HepG2 (cell line): ENCODE data around the gene PPP4R3A. TPM values are rescaled to one million over a fixed set of nuclear protein-coding genes. Genes with fewer than 3 reads are reported as not detected.

Experiments used
- AGO2 ChIP-seq: fragments of 200-400 bp; formaldehyde crosslinking; optimal IDR thresholded peaks from 2 replicates; pipeline ENCODE3; 2017; ENCODE audit warnings: mild to moderate bottlenecking, low read depth, low read length, moderate library complexity
- CEBPG ChIP-seq: IDR thresholded peaks from 2 replicates; pipeline ENCODE4 v1.6.1; 2016
- ETV6 ChIP-seq: sonication (generic); formaldehyde crosslinking; conservative IDR thresholded peaks from 2 replicates; pipeline ENCODE4 v1.4.0; 2020; ENCODE audit warnings: missing genetic modification reagents
- HNRNPK ChIP-seq: fragments of 200-400 bp; formaldehyde crosslinking; IDR thresholded peaks from 2 replicates; pipeline ENCODE4 v1.6.1; 2018; ENCODE audit warnings: low read length, low read depth, moderate library complexity, mild to moderate bottlenecking; ENCODE audit not compliant: poor library complexity, severe bottlenecking
- JARID2 ChIP-seq: sonication (generic); formaldehyde crosslinking; IDR thresholded peaks from 2 replicates; pipeline ENCODE4 v1.8.1; 2023; ENCODE audit warnings: missing genetic modification reagents, inconsistent platforms; ENCODE audit not compliant: insufficient replicate concordance
- JUNB ChIP-seq: sonication (generic); formaldehyde crosslinking; IDR thresholded peaks from 2 replicates; pipeline ENCODE4 v1.8.0; 2022; ENCODE audit warnings: missing genetic modification reagents, mild to moderate bottlenecking, borderline replicate concordance
- NRL ChIP-seq: sonication (generic); formaldehyde crosslinking; IDR thresholded peaks from 2 replicates; pipeline ENCODE4 v1.5.0; 2020; ENCODE audit warnings: missing genetic modification reagents, mild to moderate bottlenecking, moderate library complexity, borderline replicate concordance
- PHB2 ChIP-seq: fragments of 450-650 bp; IDR thresholded peaks from 2 replicates; pipeline ENCODE4 v1.6.1; 2018; ENCODE audit not compliant: partially characterized antibody
- PRMT3 ChIP-seq: sonication (generic); formaldehyde crosslinking; IDR thresholded peaks from 2 replicates; pipeline ENCODE4 v1.8.1; 2022; ENCODE audit warnings: low read depth, mild to moderate bottlenecking, moderate library complexity, missing genetic modification reagents, borderline replicate concordance
- REL ChIP-seq: sonication (generic); formaldehyde crosslinking; conservative IDR thresholded peaks from 2 replicates; pipeline ENCODE4 v1.8.0; 2022; ENCODE audit warnings: mild to moderate bottlenecking, missing genetic modification reagents, moderate library complexity
- U2AF1 ChIP-seq: fragments of 200-400 bp; formaldehyde crosslinking; optimal IDR thresholded peaks from 2 replicates; pipeline ENCODE3; 2017; ENCODE audit warnings: mild to moderate bottlenecking, low read depth, low read length
- ZNF17 ChIP-seq: sonication (generic); formaldehyde crosslinking; IDR thresholded peaks from 2 replicates; pipeline ENCODE4 v1.5.0; 2020; ENCODE audit warnings: mild to moderate bottlenecking, missing genetic modification reagents
- ZNF432 ChIP-seq: sonication (generic); formaldehyde crosslinking; IDR thresholded peaks from 2 replicates; pipeline ENCODE4 v1.5.0; 2020; ENCODE audit warnings: missing genetic modification reagents, mild to moderate bottlenecking, borderline replicate concordance
- ZNF552 ChIP-seq: sonication (generic); formaldehyde crosslinking; IDR thresholded peaks from 2 replicates; pipeline ENCODE4 v1.9.0; 2022; ENCODE audit warnings: missing genetic modification reagents, mild to moderate bottlenecking, borderline replicate concordance
- ZNF614 ChIP-seq: IDR thresholded peaks from 2 replicates; pipeline ENCODE4 v1.6.1; 2018; ENCODE audit warnings: missing biosample characterization, missing genetic modification reagents, inconsistent platforms, borderline replicate concordance
- ZNF724P ChIP-seq: sonication (generic); formaldehyde crosslinking; IDR thresholded peaks from 2 replicates; pipeline ENCODE4 v1.8.0; 2022; ENCODE audit warnings: missing genetic modification reagents, borderline replicate concordance
- ZNF761 ChIP-seq: sonication (generic); formaldehyde crosslinking; conservative IDR thresholded peaks from 2 replicates; pipeline ENCODE4 v1.4.0; 2020; ENCODE audit warnings: mild to moderate bottlenecking, missing genetic modification reagents
- ZNF768 ChIP-seq: sonication (generic); formaldehyde crosslinking; IDR thresholded peaks from 2 replicates; pipeline ENCODE4 v1.4.0; 2020; ENCODE audit warnings: missing genetic modification reagents
- ZNF792 ChIP-seq: IDR thresholded peaks from 2 replicates; pipeline ENCODE4 v1.6.1; 2016
- polyA plus RNA-seq, 8 experiments: library from polyadenylated mRNA; depleted of rRNA in 3 of 8; stranded (reverse) in 7 of 8; unstranded in 1 of 8; fragments of >200 nt; fragmentation: Illumina TruSeq in 4 of 8; extraction: Trizol in 4 of 8; gene quantifications; 2 replicates each; pipeline versions ENCODE4 v1.2.1 to v1.2.3, GENCODE V29; 2011 to 2016; ENCODE audit warnings: low read depth in 4 of 8, missing spikeins in 1 of 8, mixed read lengths in 1 of 8; ENCODE audit not compliant: insufficient read depth in 1 of 8
- total RNA-seq, 5 experiments: library from RNA; depleted of rRNA; stranded (reverse); fragments of >200 nt; fragmentation: Illumina TruSeq; extraction: Trizol; gene quantifications; 2 replicates each; pipeline ENCODE4 v1.2.3, GENCODE V29; 2016; ENCODE audit warnings: low read depth in 1 of 5
- TF ChIP-seq, protein P1 (sequence below): IDR thresholded peaks from 2 replicates; pipeline ENCODE4 v1.4.0; 2020; ENCODE audit warnings: mild to moderate bottlenecking, missing genetic modification reagents
- TF ChIP-seq, protein P2 (sequence below): sonication (generic); formaldehyde crosslinking; IDR thresholded peaks from 2 replicates; pipeline ENCODE4 v1.8.0; 2022; ENCODE audit warnings: mild to moderate bottlenecking, missing genetic modification reagents

The PPP4R3A gene
- total and polyA plus RNA-seq, 2 of the 13 experiments (the other 11 are each of a cell fraction or from before 2014, with no cell fraction given), result 22.5 to 57.4 TPM

DNA sequence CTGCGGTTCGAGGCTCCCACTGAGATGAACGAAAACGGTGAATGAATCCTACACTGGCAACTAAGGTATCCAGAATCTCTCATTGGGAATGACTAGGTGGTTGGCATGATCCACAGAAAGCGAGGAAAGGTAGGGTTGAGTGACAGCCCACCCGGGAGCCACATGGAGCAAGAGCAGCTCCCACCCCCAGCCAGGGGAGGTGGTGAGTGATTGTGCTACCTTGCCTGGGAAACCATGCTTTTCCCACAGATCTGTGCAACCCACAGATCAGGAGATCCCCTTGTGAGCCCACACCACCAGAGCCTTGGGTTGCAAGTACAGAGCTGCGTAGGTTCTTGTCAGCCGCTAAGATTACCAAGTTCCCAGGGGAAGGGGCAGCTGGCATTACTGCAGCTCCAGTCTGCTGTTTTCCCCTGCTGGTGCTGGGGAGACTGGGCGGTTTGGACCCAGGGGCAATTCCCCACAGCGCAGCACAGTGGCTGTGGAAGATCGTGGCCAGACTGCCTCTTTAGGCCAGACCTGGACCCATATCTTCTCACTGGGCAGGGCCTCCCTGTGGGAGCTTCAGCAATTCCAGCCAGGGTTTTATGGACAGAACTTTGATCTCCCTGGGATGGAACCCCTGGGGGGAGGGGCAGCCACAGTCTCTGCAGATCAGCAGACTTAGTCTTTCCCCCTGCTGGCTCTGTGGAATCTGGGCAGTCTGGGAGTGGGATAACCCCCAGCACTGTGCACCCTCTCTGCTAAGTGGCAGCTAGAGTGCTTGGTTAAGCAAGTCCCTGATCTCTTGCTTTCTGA is 44.6 kb upstream of the PPP4R3A start (continued):
- TF ChIP-seq, protein P1, sequence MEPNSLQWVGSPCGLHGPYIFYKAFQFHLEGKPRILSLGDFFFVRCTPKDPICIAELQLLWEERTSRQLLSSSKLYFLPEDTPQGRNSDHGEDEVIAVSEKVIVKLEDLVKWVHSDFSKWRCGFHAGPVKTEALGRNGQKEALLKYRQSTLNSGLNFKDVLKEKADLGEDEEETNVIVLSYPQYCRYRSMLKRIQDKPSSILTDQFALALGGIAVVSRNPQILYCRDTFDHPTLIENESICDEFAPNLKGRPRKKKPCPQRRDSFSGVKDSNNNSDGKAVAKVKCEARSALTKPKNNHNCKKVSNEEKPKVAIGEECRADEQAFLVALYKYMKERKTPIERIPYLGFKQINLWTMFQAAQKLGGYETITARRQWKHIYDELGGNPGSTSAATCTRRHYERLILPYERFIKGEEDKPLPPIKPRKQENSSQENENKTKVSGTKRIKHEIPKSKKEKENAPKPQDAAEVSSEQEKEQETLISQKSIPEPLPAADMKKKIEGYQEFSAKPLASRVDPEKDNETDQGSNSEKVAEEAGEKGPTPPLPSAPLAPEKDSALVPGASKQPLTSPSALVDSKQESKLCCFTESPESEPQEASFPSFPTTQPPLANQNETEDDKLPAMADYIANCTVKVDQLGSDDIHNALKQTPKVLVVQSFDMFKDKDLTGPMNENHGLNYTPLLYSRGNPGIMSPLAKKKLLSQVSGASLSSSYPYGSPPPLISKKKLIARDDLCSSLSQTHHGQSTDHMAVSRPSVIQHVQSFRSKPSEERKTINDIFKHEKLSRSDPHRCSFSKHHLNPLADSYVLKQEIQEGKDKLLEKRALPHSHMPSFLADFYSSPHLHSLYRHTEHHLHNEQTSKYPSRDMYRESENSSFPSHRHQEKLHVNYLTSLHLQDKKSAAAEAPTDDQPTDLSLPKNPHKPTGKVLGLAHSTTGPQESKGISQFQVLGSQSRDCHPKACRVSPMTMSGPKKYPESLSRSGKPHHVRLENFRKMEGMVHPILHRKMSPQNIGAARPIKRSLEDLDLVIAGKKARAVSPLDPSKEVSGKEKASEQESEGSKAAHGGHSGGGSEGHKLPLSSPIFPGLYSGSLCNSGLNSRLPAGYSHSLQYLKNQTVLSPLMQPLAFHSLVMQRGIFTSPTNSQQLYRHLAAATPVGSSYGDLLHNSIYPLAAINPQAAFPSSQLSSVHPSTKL (CRISPR knock-in tag), result peak; percentile 44; the same call in 1 of the 2 replicates
- no peak for TF ChIP-seq U2AF1
- no peak for TF ChIP-seq REL (CRISPR knock-in tag)
- TF ChIP-seq NRL (CRISPR knock-in tag), result peak; percentile 52; the same call in 1 of the 2 replicates
- no peak for TF ChIP-seq CEBPG
- TF ChIP-seq JARID2 (CRISPR knock-in tag), result no peak
- no peak for TF ChIP-seq ZNF614 (CRISPR knock-in tag)
- TF ChIP-seq JUNB (CRISPR knock-in tag), result no peak
- TF ChIP-seq, protein P2, sequence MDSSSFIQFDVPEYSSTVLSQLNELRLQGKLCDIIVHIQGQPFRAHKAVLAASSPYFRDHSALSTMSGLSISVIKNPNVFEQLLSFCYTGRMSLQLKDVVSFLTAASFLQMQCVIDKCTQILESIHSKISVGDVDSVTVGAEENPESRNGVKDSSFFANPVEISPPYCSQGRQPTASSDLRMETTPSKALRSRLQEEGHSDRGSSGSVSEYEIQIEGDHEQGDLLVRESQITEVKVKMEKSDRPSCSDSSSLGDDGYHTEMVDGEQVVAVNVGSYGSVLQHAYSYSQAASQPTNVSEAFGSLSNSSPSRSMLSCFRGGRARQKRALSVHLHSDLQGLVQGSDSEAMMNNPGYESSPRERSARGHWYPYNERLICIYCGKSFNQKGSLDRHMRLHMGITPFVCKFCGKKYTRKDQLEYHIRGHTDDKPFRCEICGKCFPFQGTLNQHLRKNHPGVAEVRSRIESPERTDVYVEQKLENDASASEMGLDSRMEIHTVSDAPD (CRISPR knock-in tag), result 0 out of 2 replicates have a peak, but pooled peaks have one; percentile 36
- no peak for TF ChIP-seq ZNF17 (CRISPR knock-in tag)
- no peak for TF ChIP-seq ZNF552 (CRISPR knock-in tag)
- TF ChIP-seq AGO2, result no peak
- no peak for TF ChIP-seq ZNF792
- TF ChIP-seq ETV6 (CRISPR knock-in tag), result no peak
- no peak for TF ChIP-seq ZNF761 (CRISPR knock-in tag)
- no peak for TF ChIP-seq PRMT3 (CRISPR knock-in tag)
- TF ChIP-seq HNRNPK, result no peak
- no peak for TF ChIP-seq ZNF724P (CRISPR knock-in tag)
- peak; percentile 45; the same call in 1 of the 2 replicates for TF ChIP-seq ZNF768 (CRISPR knock-in tag)
- TF ChIP-seq ZNF432 (CRISPR knock-in tag), result no peak
- no peak for TF ChIP-seq PHB2
